Measurements from ENCODE around the gene RAB36.

The RAB36 gene

GRCh38 chr22:23144932-23145877 is at the start of gene RAB36:
Gene RAB36 (plus strand): TSS chr22:23145477. CDS start chr22:23146617, 1,140 bp downstream.
- peak; percentile 100 for DNase-seq (ENCODE audit: low spot score)

GRCh38 chr22:23095733-23096342 is 49.4 kb upstream of the RAB36 start:
- no peak for DNase-seq (ENCODE audit: low spot score)

GRCh38 chr22:23097412-23098229 is 47.7 kb upstream of the RAB36 start:
- DNase-seq (ENCODE audit: low spot score) = no peak

- no peak for DNase-seq (ENCODE audit: low spot score)
These were observed 47.0 kb upstream of the RAB36 start for GRCh38 chr22:23098230-23098705.

GRCh38 chr22:23098718-23099530 is 46.4 kb upstream of the RAB36 start:
- DNase-seq (ENCODE audit: low spot score) = no peak

GRCh38 chr22:23099531-23099804 is 45.8 kb upstream of the RAB36 start:
- no peak for DNase-seq (ENCODE audit: low spot score)

GRCh38 chr22:23100124-23100801 is 45.0 kb upstream of the RAB36 start:
- no peak for DNase-seq (ENCODE audit: low spot score)

- no peak for DNase-seq (ENCODE audit: low spot score)
These were observed 43.8 kb upstream of the RAB36 start for GRCh38 chr22:23101524-23101923.

- DNase-seq (ENCODE audit: low spot score) = no peak
These were observed 43.1 kb upstream of the RAB36 start for GRCh38 chr22:23102002-23102655.

GRCh38 chr22:23102776-23103175 is 42.5 kb upstream of the RAB36 start:
- DNase-seq (ENCODE audit: low spot score) = no peak

- no peak for DNase-seq (ENCODE audit: low spot score)
These were observed 41.9 kb upstream of the RAB36 start for GRCh38 chr22:23103199-23103954.

GRCh38 chr22:23104187-23104971 is 40.9 kb upstream of the RAB36 start:
- DNase-seq (ENCODE audit: low spot score) = no peak

- no peak for DNase-seq (ENCODE audit: low spot score)
These were observed 40.0 kb upstream of the RAB36 start for GRCh38 chr22:23105304-23105703.

GRCh38 chr22:23105919-23106318 is 39.4 kb upstream of the RAB36 start:
- no peak for DNase-seq (ENCODE audit: low spot score)

GRCh38 chr22:23106344-23106743 is 38.9 kb upstream of the RAB36 start:
- no peak for DNase-seq (ENCODE audit: low spot score)

- DNase-seq (ENCODE audit: low spot score) = no peak
These were observed 38.3 kb upstream of the RAB36 start for GRCh38 chr22:23106906-23107367.

GRCh38 chr22:23107487-23108248 is 37.6 kb upstream of the RAB36 start:
- DNase-seq (ENCODE audit: low spot score) = no peak

Data from kidney tubule cell (primary cell).